Measurements from ENCODE around the gene KRT39.

KRT39 gene

GRCh38 chr17:40980117-40980516 lies 13.4 kb upstream of the KRT39 start:
- FAIRE-seq: no peak

GRCh38 chr17:40978575-40979151 lies 11.9 kb upstream of the KRT39 start:
- FAIRE-seq: no peak

- FAIRE-seq: no peak
These were observed 8.8 kb upstream of the KRT39 start for GRCh38 chr17:40975516-40975915.

- no peak for FAIRE-seq
These were observed 7.6 kb upstream of the KRT39 start for GRCh38 chr17:40974366-40974765.

GRCh38 chr17:40967582-40967981 lies 834 bp upstream of the KRT39 start:
- FAIRE-seq: no peak

GRCh38 chr17:40963838-40964237 lies 2.9 kb downstream of the KRT39 start:
- no peak for FAIRE-seq

GRCh38 chr17:40962059-40962561 lies 4.6 kb downstream of the KRT39 start:
- no peak for FAIRE-seq

- FAIRE-seq: no peak
These were observed 5.2 kb downstream of the KRT39 start for GRCh38 chr17:40961591-40961990.

GRCh38 chr17:40960144-40960543 lies 6.6 kb downstream of the KRT39 start:
- no peak for FAIRE-seq

- FAIRE-seq: no peak
These were observed 8.4 kb downstream of the KRT39 start for GRCh38 chr17:40958086-40958953.

GRCh38 chr17:40956401-40957254 lies 10.1 kb downstream of the KRT39 start:
- no peak for FAIRE-seq

GRCh38 chr17:40953881-40954280 lies 12.9 kb downstream of the KRT39 start:
- FAIRE-seq: no peak

GRCh38 chr17:40952661-40953060 lies 14.1 kb downstream of the KRT39 start:
- no peak for FAIRE-seq

GRCh38 chr17:40952154-40952553 lies 14.6 kb downstream of the KRT39 start:
- no peak for FAIRE-seq

GRCh38 chr17:40951011-40951622 lies 15.6 kb downstream of the KRT39 start:
- FAIRE-seq: no peak

- FAIRE-seq: no peak
These were observed 16.6 kb downstream of the KRT39 start for GRCh38 chr17:40950176-40950575.

GRCh38 chr17:40949418-40949817 lies 17.3 kb downstream of the KRT39 start:
- FAIRE-seq: no peak

GRCh38 chr17:40947929-40948328 lies 18.8 kb downstream of the KRT39 start:
- FAIRE-seq: no peak

- FAIRE-seq: no peak
These were observed 21.3 kb downstream of the KRT39 start for GRCh38 chr17:40945414-40945813.

GRCh38 chr17:40944531-40944930 lies 22.2 kb downstream of the KRT39 start:
- no peak for FAIRE-seq

- FAIRE-seq: no peak
These were observed 24.2 kb downstream of the KRT39 start for GRCh38 chr17:40942553-40942952.

GRCh38 chr17:40940266-40940665 lies 26.5 kb downstream of the KRT39 start:
- no peak for FAIRE-seq

GRCh38 chr17:40938981-40939380 lies 27.8 kb downstream of the KRT39 start:
- FAIRE-seq: no peak
